Small intestine (tissue), 7 donors: Measurements from ENCODE around the gene VSIR. TPM values are rescaled to one million over a fixed set of nuclear protein-coding genes. Genes with fewer than 3 reads are reported as not detected.

Experiments used
- DNase-seq, 2 donors: peaks; one replicate each; pipeline versions ENCODE4 v3.0.0 to v3.0.0-alpha.2; 2013
- FAIRE-seq: peaks from 2 replicates; lab custom pipeline; 2012; peaks lifted over from hg19 to GRCh38; lab: Jason Lieb, UNC
- H3K27ac ChIP-seq, 3 donors: one replicate each; pipeline ENCODE4 v1.5.1; 2013; ENCODE audit warnings: low read length in 2 of 3, mild to moderate bottlenecking in 2 of 3, control low read depth in 1 of 3, inconsistent platforms in 1 of 3, low read depth in 1 of 3, moderate library complexity in 1 of 3
- H3K27me3 ChIP-seq, 3 donors: one replicate each; pipeline ENCODE4 v1.6.1; 2013; ENCODE audit warnings: low read length in 3 of 3, inconsistent platforms in 1 of 3; ENCODE audit not compliant: control insufficient read depth in 3 of 3, insufficient read depth in 3 of 3
- H3K36me3 ChIP-seq, 3 donors: one replicate each; pipeline ENCODE4 v1.6.1; 2013; ENCODE audit warnings: low read length in 3 of 3, inconsistent platforms in 1 of 3, low read depth in 1 of 3, mild to moderate bottlenecking in 1 of 3, moderate library complexity in 1 of 3; ENCODE audit not compliant: control insufficient read depth in 3 of 3, insufficient read depth in 2 of 3
- H3K4me1 ChIP-seq, 3 donors: one replicate each; pipeline ENCODE4 v1.6.1; 2013; ENCODE audit warnings: low read length in 2 of 3, inconsistent platforms in 1 of 3, low read depth in 1 of 3, mild to moderate bottlenecking in 1 of 3, moderate library complexity in 1 of 3; ENCODE audit not compliant: control insufficient read depth in 3 of 3, insufficient read depth in 2 of 3
- H3K4me3 ChIP-seq, 3 donors: one replicate each; pipeline ENCODE4 v1.5.1; 2013; ENCODE audit warnings: low read length in 3 of 3, control low read depth in 1 of 3, inconsistent platforms in 1 of 3, low read depth in 1 of 3, mild to moderate bottlenecking in 1 of 3, moderate library complexity in 1 of 3
- H3K9me3 ChIP-seq, 2 donors: one replicate each; pipeline ENCODE4 v1.6.1; 2013; ENCODE audit warnings: low read depth in 1 of 2, low read length in 1 of 2; ENCODE audit not compliant: control insufficient read depth in 2 of 2, insufficient read depth in 1 of 2
- WGBS, 3 donors: extraction: QIAGEN DNeasy Blood & Tissue Kit; methylation state at CpG; one replicate each; pipeline ENCODE4 v1.1.7; 2013; 5-methylcytosine and 5-hydroxymethylcytosine counted together
- polyA plus RNA-seq, 4 donors: library from polyadenylated mRNA; stranded (reverse) in 3 of 4; unstranded in 1 of 4; fragments of 200-250 nt in 3 of 4; fragments of 120-200 nt in 1 of 4; gene quantifications; one replicate each; pipeline versions ENCODE4 v1.2.1 to v1.2.3, GENCODE V29; 2013
- donor health status: healthy with polysubstance abuse.
- donor health status: control.
- donor health status: control.
- donor health status: Bipolar disorder and iron deficiency.
- donor health status: healthy.

VSIR gene
- polyA plus RNA-seq, 4 donors, result 26.6 to 58.9 (median 52.1) TPM

- no peaks in the 10 kb centered on the region for H3K36me3 ChIP-seq
- no peak overlapping the region for H3K27ac ChIP-seq
- H3K4me3 ChIP-seq, result no peak overlapping the region
- DNase-seq (peak in 1 of 2 donors; percentile 48), FAIRE-seq (no peak)
- no peaks in the 10 kb centered on the region for H3K4me1 ChIP-seq
- H3K27me3 ChIP-seq, result no peaks in the 10 kb centered on the region
- H3K9me3 ChIP-seq, result no peaks in the 10 kb centered on the region
- WGBS, 3 donors, result 17 to 30% (median 23%) methylated on average over 2 of the region's 2 CpGs
Measured at GRCh38 chr10:71795248-71795647, 21.9 kb upstream of the VSIR start.

- Histone ChIP-seq H3K27me3 (no peaks in the 10 kb centered on the region), H3K9me3 (no peaks in the 10 kb centered on the region), H3K4me3 (no peak overlapping the region), H3K36me3 (no peaks in the 10 kb centered on the region), H3K27ac (no peak overlapping the region), H3K4me1 (no peaks in the 10 kb centered on the region)
- WGBS, 3 donors, result 69 to 81% (median 76%) methylated on average over 17 of the region's 17 CpGs
- no peak for FAIRE-seq
- DNase-seq, result no peak
Measured at GRCh38 chr10:71790749-71791440, 17.6 kb upstream of the VSIR start.

GRCh38 chr10:71789871-71790270, 16.6 kb upstream of the VSIR start:
- no peaks in the 10 kb centered on the region for H3K27me3 ChIP-seq
- H3K4me1 ChIP-seq, result no peaks in the 10 kb centered on the region
- WGBS, 3 donors, result 68 to 83% (median 74%) methylated on average over 10 of the region's 10 CpGs
- no peaks in the 10 kb centered on the region for H3K36me3 ChIP-seq
- no peak overlapping the region for H3K4me3 ChIP-seq
- DNase-seq (no peak), FAIRE-seq (no peak)
- H3K27ac ChIP-seq, result no peak overlapping the region
- H3K9me3 ChIP-seq, result no peaks in the 10 kb centered on the region

GRCh38 chr10:71788954-71789353, 15.6 kb upstream of the VSIR start:
- DNase-seq (no peak), FAIRE-seq (no peak)
- WGBS, 3 donors, result 72 to 84% (median 77%) methylated on average over 7 to 8 of the region's 8 CpGs
- Histone ChIP-seq H3K27ac (no peak overlapping the region), H3K4me1 (no peaks in the 10 kb centered on the region), H3K36me3 (no peaks in the 10 kb centered on the region), H3K27me3 (no peaks in the 10 kb centered on the region), H3K4me3 (no peak overlapping the region), H3K9me3 (no peaks in the 10 kb centered on the region)

GRCh38 chr10:71784679-71785272, 11.5 kb upstream of the VSIR start:
- no peaks in the 10 kb centered on the region for H3K4me1 ChIP-seq
- no peaks in the 10 kb centered on the region for H3K9me3 ChIP-seq
- WGBS, 3 donors, result 89 to 91% (median 89%) methylated on average over 18 of the region's 18 CpGs
- no peaks in the 10 kb centered on the region for H3K27me3 ChIP-seq
- no peaks in the 10 kb centered on the region for H3K36me3 ChIP-seq
- H3K27ac ChIP-seq, result no peak overlapping the region
- FAIRE-seq (no peak), DNase-seq (no peak)
- H3K4me3 ChIP-seq, result no peak overlapping the region

GRCh38 chr10:71783917-71784678, 10.8 kb upstream of the VSIR start:
- H3K4me3 ChIP-seq, result no peak overlapping the region
- DNase-seq (no peak), FAIRE-seq (no peak)
- H3K27ac ChIP-seq, result no peak overlapping the region
- no peaks in the 10 kb centered on the region for H3K4me1 ChIP-seq
- WGBS, 3 donors, result 82 to 86% (median 84%) methylated on average over 17 of the region's 17 CpGs
- no peaks in the 10 kb centered on the region for H3K9me3 ChIP-seq
- H3K27me3 ChIP-seq, result no peaks in the 10 kb centered on the region
- H3K36me3 ChIP-seq, result no peaks in the 10 kb centered on the region

- Histone ChIP-seq H3K4me3 (no peak overlapping the region), H3K27me3 (no peaks in the 10 kb centered on the region), H3K27ac (no peak overlapping the region), H3K9me3 (no peaks in the 10 kb centered on the region), H3K36me3 (no peaks in the 10 kb centered on the region), H3K4me1 (no peaks in the 10 kb centered on the region)
- 38 to 60% (median 47%) methylated on average over 7 of the region's 7 CpGs for WGBS, 3 donors
- no peak for DNase-seq
- FAIRE-seq, result no peak
Measured at GRCh38 chr10:71782917-71783490, 9.7 kb upstream of the VSIR start.

GRCh38 chr10:71782221-71782916, 9.0 kb upstream of the VSIR start:
- no peak for DNase-seq
- no peak for FAIRE-seq
- no peak overlapping the region for H3K27ac ChIP-seq
- 80 to 82% (median 81%) methylated on average over 6 of the region's 6 CpGs for WGBS, 3 donors
- H3K27me3 ChIP-seq, result no peaks in the 10 kb centered on the region
- H3K4me3 ChIP-seq, result no peak overlapping the region
- no peaks in the 10 kb centered on the region for H3K4me1 ChIP-seq
- no peaks in the 10 kb centered on the region for H3K36me3 ChIP-seq
- H3K9me3 ChIP-seq, result peaks cover 0 to 5% of the 10 kb centered on the region in 2 donors
